Ovary (tissue), 3 donors: ENCODE data around the gene GALNT17.

ENCODE experiments used
- EP300 ChIP-seq: sonication (generic); formaldehyde crosslinking; IDR thresholded peaks from one replicate; pipeline ENCODE4 v1.6.1; 2017; ENCODE audit warnings: antibody characterized with exemption
- POLR2A ChIP-seq: fragments of 450-650 bp; IDR thresholded peaks from one replicate; pipeline ENCODE4 v1.6.1; 2017; ENCODE audit warnings: antibody characterized with exemption, mild to moderate bottlenecking, moderate library complexity
- TF ChIP-seq, protein P1 (sequence below), 3 donors: fragments of 450-650 bp in 2 of 3; fragments of 200-600 bp in 1 of 3; IDR thresholded peaks; one replicate each; pipeline versions ENCODE4 v1.5.1 to v1.8.0; 2016 to 2022; ENCODE audit warnings: antibody characterized with exemption in 3 of 3, mild to moderate bottlenecking in 1 of 3
- donor health status: DM: no; HTN: no; CAD: no.

DNA sequence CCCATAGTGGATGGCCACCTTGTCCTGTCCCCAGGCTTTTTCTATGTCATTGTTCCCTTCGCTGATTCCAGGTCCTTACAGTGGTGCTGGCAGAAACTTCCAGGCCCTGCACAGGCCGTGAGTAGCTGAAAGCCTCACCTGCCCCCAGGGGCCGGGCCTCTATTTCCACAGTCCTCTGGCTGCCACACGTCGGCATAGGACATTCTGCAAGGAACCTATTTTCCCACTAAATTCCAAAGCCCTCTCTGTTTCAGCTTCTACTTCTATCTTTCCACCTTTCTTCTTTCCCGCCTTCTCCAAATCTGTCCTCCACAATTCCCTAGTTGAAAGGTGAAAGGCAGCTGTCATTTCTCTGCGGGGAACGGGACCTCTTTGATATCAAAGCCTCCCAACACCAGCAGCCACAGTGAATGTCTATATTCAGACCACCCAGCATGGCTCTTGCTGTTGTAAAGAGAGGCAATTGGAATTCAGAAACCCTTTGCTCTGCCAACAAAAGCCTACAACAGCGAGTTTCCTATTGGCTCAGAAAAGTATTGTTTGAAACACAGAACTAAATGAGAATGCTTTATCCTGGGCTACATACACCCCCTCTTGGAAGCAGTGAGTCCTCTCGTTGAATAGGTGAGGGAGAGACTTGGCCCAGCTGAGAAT, 607.7 kb downstream of the GALNT17 start:
- TF ChIP-seq, protein P1, sequence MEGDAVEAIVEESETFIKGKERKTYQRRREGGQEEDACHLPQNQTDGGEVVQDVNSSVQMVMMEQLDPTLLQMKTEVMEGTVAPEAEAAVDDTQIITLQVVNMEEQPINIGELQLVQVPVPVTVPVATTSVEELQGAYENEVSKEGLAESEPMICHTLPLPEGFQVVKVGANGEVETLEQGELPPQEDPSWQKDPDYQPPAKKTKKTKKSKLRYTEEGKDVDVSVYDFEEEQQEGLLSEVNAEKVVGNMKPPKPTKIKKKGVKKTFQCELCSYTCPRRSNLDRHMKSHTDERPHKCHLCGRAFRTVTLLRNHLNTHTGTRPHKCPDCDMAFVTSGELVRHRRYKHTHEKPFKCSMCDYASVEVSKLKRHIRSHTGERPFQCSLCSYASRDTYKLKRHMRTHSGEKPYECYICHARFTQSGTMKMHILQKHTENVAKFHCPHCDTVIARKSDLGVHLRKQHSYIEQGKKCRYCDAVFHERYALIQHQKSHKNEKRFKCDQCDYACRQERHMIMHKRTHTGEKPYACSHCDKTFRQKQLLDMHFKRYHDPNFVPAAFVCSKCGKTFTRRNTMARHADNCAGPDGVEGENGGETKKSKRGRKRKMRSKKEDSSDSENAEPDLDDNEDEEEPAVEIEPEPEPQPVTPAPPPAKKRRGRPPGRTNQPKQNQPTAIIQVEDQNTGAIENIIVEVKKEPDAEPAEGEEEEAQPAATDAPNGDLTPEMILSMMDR (IDR thresholded peaks at IDR 0.05): no peak
- TF ChIP-seq POLR2A (no peak), EP300 (no peak)
